DMS114 treated with DMSO at 0.1 percent for 48 hours (cell line): ENCODE measurements around the gene STAP1.
"Not testable (repeated sequence)": the region's sequence is repeated elsewhere in the genome, so short reads cannot be mapped to it uniquely, and the experiment has no call there.

Experiments
- DNase-seq: peaks from one replicate; lab custom pipeline; 2025; ENCODE audit not compliant: unreplicated experiment; lab: John Stamatoyannopoulos, UW

STAP1 gene

DNA sequence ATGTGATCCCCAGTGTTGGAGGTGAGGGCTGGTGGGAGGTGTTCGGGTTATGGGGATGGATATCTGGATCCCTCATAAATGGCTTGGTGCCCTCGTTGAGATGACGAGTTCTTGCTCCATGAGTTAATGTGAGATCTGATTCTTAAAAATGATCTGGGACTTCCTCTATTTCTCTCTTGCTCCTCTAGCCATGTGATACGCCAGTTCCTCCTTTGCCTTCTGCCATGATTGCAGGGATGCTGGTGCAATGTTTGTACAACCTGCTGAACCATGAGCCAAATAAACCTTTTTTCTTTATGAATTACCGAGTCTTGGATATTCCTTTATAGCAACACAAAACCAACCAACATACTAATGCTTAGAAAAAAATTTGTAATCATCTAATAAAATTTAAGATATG is 56.6 kb downstream of the STAP1 start:
- no peak for DNase-seq

DNA sequence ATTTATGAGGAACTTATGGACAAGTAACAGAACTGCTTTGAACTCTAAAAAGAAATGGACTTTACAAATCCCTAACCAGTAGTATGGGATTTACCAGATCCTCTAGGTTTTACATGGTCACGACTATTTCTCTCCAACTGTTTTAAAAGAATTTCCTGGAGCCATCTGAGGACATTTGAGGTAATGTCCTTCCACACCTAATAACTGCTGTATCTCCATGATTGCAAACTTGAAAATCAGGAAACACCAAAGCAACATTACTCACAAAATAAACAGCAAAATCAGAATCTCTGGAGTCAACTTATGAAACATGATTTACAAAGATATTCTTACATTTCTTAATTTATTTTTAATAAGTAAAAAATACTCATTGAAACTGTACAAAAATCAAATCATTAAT is 58.0 kb downstream of the STAP1 start:
- no peak for DNase-seq

DNA sequence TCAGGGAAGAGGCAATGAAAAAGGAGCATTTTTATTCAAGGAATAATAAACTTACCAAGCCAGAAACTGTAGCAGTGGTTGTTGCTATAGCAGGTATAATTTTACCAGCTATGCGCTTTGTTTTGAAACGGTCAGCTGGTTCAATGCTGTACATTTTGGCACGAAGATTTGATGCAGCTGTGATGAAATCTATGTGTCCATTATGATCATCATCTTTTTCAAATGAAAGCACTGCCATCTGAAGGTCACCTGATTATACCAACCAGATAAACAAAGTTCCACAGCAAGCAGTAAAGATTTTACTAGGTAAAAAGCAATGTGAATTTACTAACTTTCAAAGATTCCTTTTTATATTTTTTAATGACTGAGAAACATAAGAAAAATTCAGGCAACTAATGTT is 66.4 kb downstream of the STAP1 start:
- no peak for DNase-seq

DNA sequence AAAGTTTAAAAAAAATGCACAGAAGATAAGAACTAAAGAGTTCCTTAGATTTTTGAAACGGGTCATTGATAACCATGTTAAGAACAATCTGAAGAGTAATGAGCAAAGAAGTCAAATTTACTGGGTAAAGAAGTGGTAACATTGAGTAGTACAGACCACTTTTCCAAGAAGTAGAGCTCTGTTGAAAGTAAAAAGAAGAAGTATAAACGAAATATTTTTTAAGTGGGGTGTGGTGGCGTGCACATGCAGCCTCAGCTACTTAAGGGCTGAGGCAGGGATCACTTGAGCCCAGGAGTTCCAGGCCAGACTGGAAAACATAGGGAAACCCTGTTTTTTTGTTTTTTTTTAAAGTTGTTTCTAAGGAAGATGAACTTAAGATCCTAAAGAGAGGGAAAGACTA is 74.0 kb downstream of the STAP1 start:
- DNase-seq: no peak

DNA sequence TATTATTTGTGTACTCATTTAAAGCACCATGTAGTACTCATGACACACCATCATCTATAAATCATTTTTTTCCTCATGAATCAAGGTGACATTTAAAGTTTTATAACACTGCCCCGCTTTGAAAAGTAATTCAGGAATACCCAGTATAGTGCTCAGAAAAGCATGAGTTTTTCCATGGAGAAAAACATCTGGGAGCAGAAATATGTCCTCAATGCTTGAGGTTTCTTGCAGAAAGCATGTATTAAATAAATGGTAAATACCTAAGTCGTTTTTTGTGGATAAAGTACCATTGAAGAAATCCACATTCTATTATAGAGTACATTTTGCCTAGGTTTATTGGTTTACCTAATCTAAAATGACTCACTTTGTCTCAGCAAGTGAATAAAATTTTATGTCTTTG is 76.2 kb downstream of the STAP1 start:
- DNase-seq: no peak

DNA sequence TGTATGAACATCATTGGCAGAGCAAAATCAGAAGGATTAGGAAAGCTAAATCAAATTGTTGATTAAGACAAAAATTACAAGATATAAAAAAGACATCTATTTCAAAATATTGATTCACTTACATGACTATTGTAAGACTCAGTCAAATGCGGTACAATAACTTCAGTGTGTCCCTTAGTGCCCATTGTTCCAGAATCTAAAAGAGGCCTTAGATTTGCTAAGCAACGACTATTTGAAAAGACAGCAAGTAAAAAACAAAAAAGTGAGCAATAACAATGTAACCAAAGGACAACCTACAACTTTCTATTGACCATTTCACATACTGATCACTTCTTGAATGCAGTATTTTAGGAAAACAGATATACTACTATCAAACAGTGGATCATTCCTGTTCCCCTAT is 76.8 kb downstream of the STAP1 start:
- no peak for DNase-seq

DNA sequence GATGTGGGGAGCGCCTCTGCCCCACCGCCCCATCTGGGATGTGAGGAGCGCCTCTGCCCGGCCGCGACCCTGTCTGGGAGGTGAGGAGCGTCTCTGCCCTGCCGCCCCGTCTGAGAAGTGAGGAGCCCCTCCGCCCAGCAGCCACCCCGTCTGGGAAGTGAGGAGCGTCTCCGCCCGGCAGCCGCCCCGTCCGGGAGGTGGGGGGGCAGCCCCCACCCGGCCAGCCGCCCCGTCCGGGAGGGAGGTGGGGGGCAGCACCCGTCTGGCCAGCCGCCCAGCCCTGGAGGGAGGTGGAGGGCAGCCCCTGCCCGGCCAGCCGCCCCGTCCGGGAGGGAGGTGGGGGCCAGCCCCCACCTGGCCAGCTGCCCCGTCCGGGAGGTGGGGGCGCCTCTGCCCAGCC is 78.5 kb downstream of the STAP1 start:
- DNase-seq: not testable (repeated sequence)

DNA sequence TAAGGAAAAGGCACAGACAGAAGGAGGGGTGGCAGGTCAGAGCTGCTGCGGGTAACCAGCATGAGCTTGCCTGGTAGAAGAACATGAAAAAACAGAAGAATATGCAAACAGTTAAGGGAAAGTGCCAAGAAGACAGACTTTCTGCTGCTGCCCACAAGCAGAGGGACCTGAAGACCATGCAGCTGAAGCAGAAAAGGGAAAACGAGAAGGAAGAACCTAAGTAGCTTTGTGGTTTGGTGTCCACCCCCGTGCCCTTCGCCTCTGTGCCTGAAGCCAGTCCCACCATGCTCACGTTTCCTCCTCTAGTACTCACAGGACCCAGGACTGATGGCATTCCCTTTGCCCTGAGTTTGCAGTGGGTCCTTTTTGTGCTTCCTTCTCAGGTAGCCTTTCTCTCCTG is 79.6 kb downstream of the STAP1 start:
- no peak for DNase-seq

DNA sequence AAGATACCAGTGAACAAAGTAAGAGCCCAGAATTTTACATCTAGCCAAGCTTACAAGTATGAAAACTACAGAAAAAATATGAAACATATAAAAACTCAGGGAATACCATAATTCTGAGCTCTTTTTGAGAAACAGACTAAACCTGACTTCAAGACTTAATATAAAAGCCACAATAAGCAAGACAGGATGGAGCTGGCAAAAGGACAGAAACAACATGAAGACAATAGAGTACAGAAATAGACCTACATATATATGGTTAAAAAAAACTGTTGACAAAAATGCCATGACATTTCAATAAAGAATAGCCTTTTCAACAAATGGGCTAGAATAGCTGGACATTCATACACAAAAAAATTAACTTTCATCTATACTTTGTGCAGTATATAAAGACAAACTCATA is 93.0 kb downstream of the STAP1 start:
- DNase-seq: no peak
